ENCODE data around the gene NUCKS1.

NUCKS1 gene

DNA sequence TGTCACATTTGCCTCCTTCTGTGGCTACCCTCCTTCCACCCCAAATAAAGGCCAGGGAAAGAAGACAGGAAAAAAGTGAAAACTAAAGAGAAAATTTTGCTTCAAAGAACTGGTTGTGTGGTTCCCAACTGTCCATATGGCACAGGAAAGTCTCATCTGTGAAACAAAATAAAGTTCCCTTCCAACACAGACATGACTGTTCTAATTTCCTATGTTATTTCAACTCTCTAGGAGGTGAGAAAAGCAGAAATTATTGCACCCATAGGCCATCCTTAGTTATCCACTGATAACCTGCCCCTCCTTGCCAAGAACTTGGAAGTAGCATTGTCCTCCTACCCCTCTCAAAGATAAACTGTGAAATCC, 33.4 kb upstream of the NUCKS1 start:
- DNase-seq, result no peak
- Histone ChIP-seq H3K36me3 (no peaks in the 10 kb centered on the region), H3K4me3 (ENCODE audit: low read depth, low read length) (no peak overlapping the region), H3K27me3 (ENCODE audit: insufficient read depth, low read depth, severe bottlenecking) (no peaks in the 10 kb centered on the region), H3K9me3 (ENCODE audit: severe bottlenecking) (no peaks in the 10 kb centered on the region), H3K27ac (no peak overlapping the region)
- TF ChIP-seq, protein P1, sequence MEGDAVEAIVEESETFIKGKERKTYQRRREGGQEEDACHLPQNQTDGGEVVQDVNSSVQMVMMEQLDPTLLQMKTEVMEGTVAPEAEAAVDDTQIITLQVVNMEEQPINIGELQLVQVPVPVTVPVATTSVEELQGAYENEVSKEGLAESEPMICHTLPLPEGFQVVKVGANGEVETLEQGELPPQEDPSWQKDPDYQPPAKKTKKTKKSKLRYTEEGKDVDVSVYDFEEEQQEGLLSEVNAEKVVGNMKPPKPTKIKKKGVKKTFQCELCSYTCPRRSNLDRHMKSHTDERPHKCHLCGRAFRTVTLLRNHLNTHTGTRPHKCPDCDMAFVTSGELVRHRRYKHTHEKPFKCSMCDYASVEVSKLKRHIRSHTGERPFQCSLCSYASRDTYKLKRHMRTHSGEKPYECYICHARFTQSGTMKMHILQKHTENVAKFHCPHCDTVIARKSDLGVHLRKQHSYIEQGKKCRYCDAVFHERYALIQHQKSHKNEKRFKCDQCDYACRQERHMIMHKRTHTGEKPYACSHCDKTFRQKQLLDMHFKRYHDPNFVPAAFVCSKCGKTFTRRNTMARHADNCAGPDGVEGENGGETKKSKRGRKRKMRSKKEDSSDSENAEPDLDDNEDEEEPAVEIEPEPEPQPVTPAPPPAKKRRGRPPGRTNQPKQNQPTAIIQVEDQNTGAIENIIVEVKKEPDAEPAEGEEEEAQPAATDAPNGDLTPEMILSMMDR (IDR thresholded peaks at IDR 0.05; ENCODE audit: low read depth, low read length), result no peak

DNA sequence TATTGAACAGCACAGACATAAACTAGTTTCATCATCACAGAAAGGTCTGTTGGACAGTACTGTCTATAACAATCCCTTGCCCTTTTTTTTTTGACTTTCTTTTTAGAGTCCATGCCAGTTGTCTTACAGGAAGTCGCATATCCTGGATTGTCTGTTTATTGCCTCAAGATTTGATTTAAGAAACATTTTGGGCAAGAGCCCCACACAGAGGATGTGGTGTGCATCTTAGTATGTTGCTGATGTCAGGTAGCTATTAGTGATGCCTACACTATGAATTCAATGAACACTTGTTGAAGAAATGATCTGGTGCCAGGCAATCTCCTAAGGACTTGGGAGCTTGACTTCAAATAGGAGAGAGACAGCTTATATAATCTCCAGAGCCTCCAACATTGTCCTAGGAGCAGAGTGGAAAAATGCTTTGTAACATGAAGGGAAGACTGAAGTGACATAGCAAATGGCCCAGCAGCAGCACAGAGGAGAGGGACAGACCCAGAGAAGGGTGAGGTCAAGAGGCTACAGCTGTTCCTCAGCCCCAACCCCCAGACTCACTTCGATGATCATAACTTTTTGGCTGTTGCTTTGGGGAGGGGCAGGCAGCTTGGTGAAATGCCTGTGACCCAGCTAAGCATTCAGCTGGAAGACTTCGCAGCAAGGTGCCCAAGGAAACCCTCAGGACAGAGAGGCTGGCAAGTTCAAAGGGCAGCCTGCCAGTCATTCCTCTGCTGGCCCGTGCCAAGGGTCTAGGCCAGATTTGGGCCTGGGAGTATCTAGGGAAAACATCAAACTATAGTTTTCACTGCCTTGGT, 32.8 kb upstream of the NUCKS1 start:
- no peak for DNase-seq
- Histone ChIP-seq H3K9me3 (ENCODE audit: severe bottlenecking) (no peaks in the 10 kb centered on the region), H3K36me3 (no peaks in the 10 kb centered on the region), H3K27me3 (ENCODE audit: insufficient read depth, low read depth, severe bottlenecking) (no peaks in the 10 kb centered on the region), H3K27ac (no peak overlapping the region), H3K4me3 (ENCODE audit: low read depth, low read length) (no peak overlapping the region)
- TF ChIP-seq, protein P1 (IDR thresholded peaks at IDR 0.05; ENCODE audit: low read depth, low read length), result no peak

- Histone ChIP-seq H3K36me3 (no peaks in the 10 kb centered on the region), H3K9me3 (ENCODE audit: severe bottlenecking) (peaks cover 7% of the 10 kb centered on the region), H3K4me3 (ENCODE audit: low read depth, low read length) (no peak overlapping the region), H3K27me3 (ENCODE audit: insufficient read depth, low read depth, severe bottlenecking) (no peaks in the 10 kb centered on the region), H3K27ac (no peak overlapping the region)
- TF ChIP-seq, protein P1 (IDR thresholded peaks at IDR 0.05; ENCODE audit: low read depth, low read length), result no peak
- DNase-seq, result no peak
Measured at GRCh38 chr1:205780335-205780734, 30.4 kb upstream of the NUCKS1 start.

- TF ChIP-seq, protein P1 (IDR thresholded peaks at IDR 0.05; ENCODE audit: low read depth, low read length), result no peak
- no peak for DNase-seq
- Histone ChIP-seq H3K9me3 (ENCODE audit: severe bottlenecking) (peaks cover 7% of the 10 kb centered on the region), H3K4me3 (ENCODE audit: low read depth, low read length) (no peak overlapping the region), H3K36me3 (no peaks in the 10 kb centered on the region), H3K27ac (no peak overlapping the region), H3K27me3 (ENCODE audit: insufficient read depth, low read depth, severe bottlenecking) (no peaks in the 10 kb centered on the region)
Measured at GRCh38 chr1:205777994-205778393, 28.0 kb upstream of the NUCKS1 start.

DNA sequence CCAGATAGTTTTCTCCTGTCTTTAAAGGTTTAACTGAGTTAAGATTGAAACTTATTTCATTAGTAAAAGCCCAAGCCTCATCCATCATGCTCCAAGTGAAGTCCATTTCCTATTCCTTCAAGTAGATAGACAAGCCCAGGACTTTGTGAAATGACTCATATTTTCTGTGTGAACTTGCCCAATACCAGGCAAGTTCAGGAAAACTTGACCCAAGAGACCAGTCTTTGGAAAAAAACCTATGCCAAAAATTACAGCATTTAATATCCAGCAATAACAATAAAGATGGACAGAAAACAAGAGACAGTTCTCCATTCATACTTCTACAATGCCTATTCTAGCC, 25.7 kb upstream of the NUCKS1 start:
- peak overlapping the region; percentile 70 for H3K4me3 ChIP-seq (ENCODE audit: low read depth, low read length)
- TF ChIP-seq, protein P1 (IDR thresholded peaks at IDR 0.05; ENCODE audit: low read depth, low read length), result no peak
- H3K9me3 ChIP-seq (ENCODE audit: severe bottlenecking), result peaks cover 7% of the 10 kb centered on the region
- H3K27me3 ChIP-seq (ENCODE audit: insufficient read depth, low read depth, severe bottlenecking), result no peaks in the 10 kb centered on the region
- no peaks in the 10 kb centered on the region for H3K36me3 ChIP-seq
- no peak overlapping the region for H3K27ac ChIP-seq
- DNase-seq, result no peak

Data from WERI-Rb-1 (cell line).